Trophoblast cell (in vitro differentiated cells and primary cell): ENCODE measurements around the gene ADGRG3.

ENCODE experiments used
- DNase-seq, 2 donors: peaks; one replicate each; pipeline ENCODE4 v3.0.0-alpha.2; 2016
- H2AFZ ChIP-seq: 2 replicates; pipeline ENCODE4 v1.6.1; 2013; ENCODE audit warnings: low read length, moderate library complexity, mild to moderate bottlenecking; ENCODE audit not compliant: insufficient read depth, poor library complexity
- H2AK5ac ChIP-seq: 2 replicates; pipeline ENCODE4 v1.6.1; 2013; ENCODE audit warnings: mild to moderate bottlenecking, low read length
- H2BK120ac ChIP-seq: 2 replicates; pipeline ENCODE4 v1.6.1; 2013; ENCODE audit warnings: low read length, mild to moderate bottlenecking, moderate library complexity; ENCODE audit not compliant: insufficient read depth, poor library complexity
- H2BK12ac ChIP-seq: 2 replicates; pipeline ENCODE4 v1.6.1; 2013; ENCODE audit warnings: mild to moderate bottlenecking, low read length, moderate library complexity
- H2BK5ac ChIP-seq: 2 replicates; pipeline ENCODE4 v1.6.1; 2013; ENCODE audit warnings: low read length, low read depth, moderate library complexity, mild to moderate bottlenecking; ENCODE audit not compliant: poor library complexity
- H3K14ac ChIP-seq: 2 replicates; pipeline ENCODE4 v1.6.1; 2013; ENCODE audit warnings: mild to moderate bottlenecking, low read length
- H3K18ac ChIP-seq: 2 replicates; pipeline ENCODE4 v1.6.1; 2013; ENCODE audit warnings: mild to moderate bottlenecking, low read length
- H3K23ac ChIP-seq: 2 replicates; pipeline ENCODE4 v1.6.1; 2013; ENCODE audit warnings: low read length
- H3K27ac ChIP-seq: 2 replicates; pipeline ENCODE4 v1.5.1; 2013; ENCODE audit warnings: low read depth, mild to moderate bottlenecking, inconsistent platforms, low read length, moderate library complexity
- H3K27me3 ChIP-seq: 2 replicates; pipeline ENCODE4 v1.6.1; 2013; ENCODE audit warnings: inconsistent platforms, mild to moderate bottlenecking, low read length, moderate library complexity; ENCODE audit not compliant: insufficient read depth
- H3K36me3 ChIP-seq, 2 experiments: 1 replicate in 1 of 2; 2 replicates in 1 of 2; pipeline ENCODE4 v1.6.1; 2013; ENCODE audit warnings: low read length in 2 of 2, mild to moderate bottlenecking in 2 of 2, moderate library complexity in 1 of 2; ENCODE audit not compliant: insufficient read depth in 2 of 2, control insufficient read depth in 1 of 2
- H3K4ac ChIP-seq: 2 replicates; pipeline ENCODE4 v1.6.1; 2013; ENCODE audit warnings: low read depth, mild to moderate bottlenecking, low read length, moderate library complexity
- H3K4me1 ChIP-seq, 2 experiments: 1 replicate in 1 of 2; 2 replicates in 1 of 2; pipeline ENCODE4 v1.6.1; 2013; ENCODE audit warnings: low read length in 2 of 2, mild to moderate bottlenecking in 2 of 2, moderate library complexity in 1 of 2; ENCODE audit not compliant: insufficient read depth in 2 of 2, control insufficient read depth in 1 of 2
- H3K4me2 ChIP-seq: 2 replicates; pipeline ENCODE4 v1.6.1; 2013; ENCODE audit warnings: inconsistent platforms, mild to moderate bottlenecking, low read length, moderate library complexity
- H3K4me3 ChIP-seq: 2 replicates; pipeline ENCODE4 v1.5.1; 2013; ENCODE audit warnings: mild to moderate bottlenecking, low read depth, low read length, inconsistent platforms
- H3K79me1 ChIP-seq: one replicate; pipeline ENCODE4 v1.6.1; 2013; ENCODE audit warnings: low read length
- H3K79me2 ChIP-seq: 2 replicates; pipeline ENCODE4 v1.6.1; 2013; ENCODE audit warnings: low read length, mild to moderate bottlenecking; ENCODE audit not compliant: control insufficient read depth, insufficient read depth, poor library complexity
- H3K9ac ChIP-seq: 2 replicates; pipeline ENCODE4 v1.6.1; 2013; ENCODE audit warnings: mild to moderate bottlenecking, low read length
- H3K9me3 ChIP-seq: 2 replicates; pipeline ENCODE4 v1.6.1; 2013; ENCODE audit warnings: low read depth, mild to moderate bottlenecking, control low read depth, inconsistent platforms, low read length; ENCODE audit not compliant: insufficient read depth
- H4K12ac ChIP-seq: 2 replicates; pipeline ENCODE4 v1.6.1; 2013; ENCODE audit warnings: low read depth, mild to moderate bottlenecking, low read length, moderate library complexity
- H4K8ac ChIP-seq: 2 replicates; pipeline ENCODE4 v1.6.1; 2013; ENCODE audit warnings: low read depth, mild to moderate bottlenecking, low read length, moderate library complexity
- H4K91ac ChIP-seq: one replicate; pipeline ENCODE4 v1.6.1; 2013; ENCODE audit warnings: low read depth, mild to moderate bottlenecking, low read length, moderate library complexity
- WGBS: extraction: QIAGEN DNeasy Blood & Tissue Kit; methylation state at CpG from one replicate; pipeline ENCODE4 v1.1.7; 2013; ENCODE audit warnings: missing lambda C conversion rate; ENCODE audit not compliant: insufficient read length, insufficient coverage; ENCODE audit errors: extremely low coverage; 5-methylcytosine and 5-hydroxymethylcytosine counted together

ADGRG3 gene

GRCh38 chr16:57706717-57707116 lies 38.6 kb downstream of the ADGRG3 start:
- no peak overlapping the region for H2BK120ac ChIP-seq
- no peak overlapping the region for H3K14ac ChIP-seq
- H3K4me1 ChIP-seq, result peaks cover 3 to 4% of the 10 kb centered on the region in 2 experiments
- no peak for DNase-seq
- H4K12ac ChIP-seq, result no peak overlapping the region
- H3K9ac ChIP-seq, result no peak overlapping the region
- H3K4me2 ChIP-seq, result no peak overlapping the region
- H4K8ac ChIP-seq, result no peak overlapping the region
- no peak overlapping the region for H4K91ac ChIP-seq
- no peaks in the 10 kb centered on the region for H3K36me3 ChIP-seq
- no peak overlapping the region for H3K23ac ChIP-seq
- peaks cover 9% of the 10 kb centered on the region for H3K9me3 ChIP-seq
- no peak overlapping the region for H2BK5ac ChIP-seq
- 91% methylated on average over 1 of the region's 1 CpG for WGBS
- H3K4ac ChIP-seq, result no peak overlapping the region
- H3K79me1 ChIP-seq, result no peaks in the 10 kb centered on the region
- no peak overlapping the region for H3K4me3 ChIP-seq
- H2AK5ac ChIP-seq, result no peak overlapping the region
- no peak overlapping the region for H3K18ac ChIP-seq
- H2BK12ac ChIP-seq, result no peak overlapping the region
- no peak overlapping the region for H2AFZ ChIP-seq
- H3K27me3 ChIP-seq, result no peaks in the 10 kb centered on the region
- no peak overlapping the region for H3K27ac ChIP-seq
- H3K79me2 ChIP-seq, result no peaks in the 10 kb centered on the region

DNA sequence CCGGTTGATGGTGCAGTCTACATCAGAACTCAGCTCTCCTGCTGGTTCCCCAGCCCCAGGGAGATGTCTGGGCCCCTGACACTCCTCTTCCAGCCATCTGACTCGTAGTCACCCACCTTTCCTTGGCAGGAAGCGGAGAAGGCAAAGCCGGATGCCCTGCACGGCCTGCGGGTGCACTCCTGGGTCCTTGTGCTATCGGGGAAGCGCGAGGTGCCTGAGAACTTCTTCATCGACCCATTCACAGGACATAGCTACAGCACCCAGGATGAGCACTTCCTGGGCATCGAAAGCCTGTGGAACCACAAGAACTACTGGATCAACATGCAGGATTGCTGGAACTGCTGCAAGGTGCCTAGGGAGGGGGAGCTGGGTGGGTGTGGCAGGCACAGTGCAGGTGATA lies 39.2 kb downstream of the ADGRG3 start:
- Histone ChIP-seq H4K91ac (no peak overlapping the region), H3K79me2 (no peaks in the 10 kb centered on the region), H2AFZ (no peak overlapping the region), H3K4me3 (no peak overlapping the region), H3K27me3 (no peaks in the 10 kb centered on the region), H3K9ac (no peak overlapping the region), H3K23ac (no peak overlapping the region), H3K4me2 (no peak overlapping the region), H2BK120ac (no peak overlapping the region), H4K8ac (no peak overlapping the region), H3K27ac (no peak overlapping the region), H2BK5ac (no peak overlapping the region), H3K9me3 (peaks cover 9% of the 10 kb centered on the region), H2AK5ac (no peak overlapping the region), H3K4ac (no peak overlapping the region), H4K12ac (no peak overlapping the region), H3K36me3 (no peaks in the 10 kb centered on the region), H3K4me1 (no peaks in the 10 kb centered on the region), H3K18ac (no peak overlapping the region), H3K14ac (no peak overlapping the region), H3K79me1 (no peaks in the 10 kb centered on the region), H2BK12ac (no peak overlapping the region)
- no peak for DNase-seq
- no CpG with 5 or more reads among the region's 11 CpGs for WGBS

DNA sequence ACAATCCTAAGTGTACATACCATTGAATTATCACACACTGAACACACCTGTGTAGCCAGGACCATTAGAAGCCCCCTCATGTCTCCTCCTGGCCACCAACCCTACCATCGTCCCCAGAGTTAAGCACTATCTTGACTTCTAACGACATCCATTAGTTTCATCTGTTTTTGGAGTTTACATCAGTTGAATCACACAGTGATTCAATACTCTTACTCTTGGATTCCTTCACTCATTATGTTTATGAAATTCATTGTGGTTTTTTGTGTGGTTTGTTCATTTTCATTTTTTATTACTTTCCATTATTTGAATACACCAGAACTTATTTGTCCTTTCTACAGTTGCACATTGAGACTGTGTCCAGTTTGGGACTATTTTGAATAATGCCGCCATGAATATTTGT lies 40.1 kb downstream of the ADGRG3 start:
- H3K9ac ChIP-seq, result no peak overlapping the region
- no peaks in the 10 kb centered on the region for H3K79me1 ChIP-seq
- no peak overlapping the region for H2AK5ac ChIP-seq
- no CpG with 5 or more reads among the region's 3 CpGs for WGBS
- H3K79me2 ChIP-seq, result no peaks in the 10 kb centered on the region
- H4K12ac ChIP-seq, result no peak overlapping the region
- H3K18ac ChIP-seq, result no peak overlapping the region
- no peak overlapping the region for H2BK120ac ChIP-seq
- peaks cover 9% of the 10 kb centered on the region for H3K9me3 ChIP-seq
- no peak overlapping the region for H3K14ac ChIP-seq
- no peak overlapping the region for H4K91ac ChIP-seq
- no peak overlapping the region for H3K4me3 ChIP-seq
- no peaks in the 10 kb centered on the region for H3K4me1 ChIP-seq
- H2BK5ac ChIP-seq, result no peak overlapping the region
- H4K8ac ChIP-seq, result no peak overlapping the region
- no peaks in the 10 kb centered on the region for H3K36me3 ChIP-seq
- H3K27me3 ChIP-seq, result no peaks in the 10 kb centered on the region
- H3K27ac ChIP-seq, result no peak overlapping the region
- no peak overlapping the region for H3K4me2 ChIP-seq
- DNase-seq, result no peak
- H3K23ac ChIP-seq, result no peak overlapping the region
- H3K4ac ChIP-seq, result no peak overlapping the region
- no peak overlapping the region for H2AFZ ChIP-seq
- no peak overlapping the region for H2BK12ac ChIP-seq

DNA sequence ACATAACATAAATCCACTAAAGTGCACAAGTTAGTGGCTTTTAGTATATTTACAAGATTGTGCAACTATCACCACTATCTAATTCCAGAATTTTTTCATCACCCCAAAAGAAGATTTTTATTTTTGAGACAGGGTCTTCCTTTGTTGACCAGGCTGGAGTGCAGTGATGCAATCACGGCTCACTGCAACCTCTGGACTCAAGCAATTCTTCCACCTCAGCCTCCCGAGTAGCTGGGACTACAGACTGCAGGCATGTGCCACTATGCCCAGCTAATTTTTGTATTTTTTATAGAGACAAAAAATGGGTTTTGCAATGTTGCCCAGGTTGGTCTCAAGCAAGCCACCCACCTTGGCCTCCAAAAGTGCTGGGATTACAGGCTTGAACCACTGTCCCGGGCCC lies 41.6 kb downstream of the ADGRG3 start:
- H3K4me1 ChIP-seq, result no peaks in the 10 kb centered on the region
- no peak overlapping the region for H2AK5ac ChIP-seq
- no peak overlapping the region for H2BK120ac ChIP-seq
- H3K27ac ChIP-seq, result no peak overlapping the region
- H3K14ac ChIP-seq, result no peak overlapping the region
- WGBS, result no CpG with 5 or more reads among the region's 3 CpGs
- H3K27me3 ChIP-seq, result no peaks in the 10 kb centered on the region
- H4K91ac ChIP-seq, result no peak overlapping the region
- H3K4me3 ChIP-seq, result no peak overlapping the region
- H2BK5ac ChIP-seq, result no peak overlapping the region
- H4K8ac ChIP-seq, result no peak overlapping the region
- H3K4ac ChIP-seq, result no peak overlapping the region
- H3K36me3 ChIP-seq, result no peaks in the 10 kb centered on the region
- no peaks in the 10 kb centered on the region for H3K79me1 ChIP-seq
- no peaks in the 10 kb centered on the region for H3K79me2 ChIP-seq
- no peak overlapping the region for H2AFZ ChIP-seq
- H3K23ac ChIP-seq, result no peak overlapping the region
- H3K18ac ChIP-seq, result no peak overlapping the region
- no peak overlapping the region for H3K9ac ChIP-seq
- no peak overlapping the region for H4K12ac ChIP-seq
- no peak overlapping the region for H3K4me2 ChIP-seq
- no peak overlapping the region for H2BK12ac ChIP-seq
- peaks cover 9% of the 10 kb centered on the region for H3K9me3 ChIP-seq
- no peak for DNase-seq
